Activated naive CD4-positive, alpha-beta T cell treated with anti-CD3 and anti-CD28 coated beads, Interleukin-2, amount 50 U/mL, for 72 hours (primary cell): ENCODE measurements around the gene PCYT1A. TPM values are rescaled to one million over a fixed set of nuclear protein-coding genes. Genes with fewer than 3 reads are reported as not detected.
"Not testable (repeated sequence)": the region's sequence is repeated elsewhere in the genome, so short reads cannot be mapped to it uniquely, and the experiment has no call there.

Source experiments
- ATAC-seq, 2 donors: fragments of 150-1000 bp; cut with Tn5 transposase; 2 replicates each; pipeline ENCODE4 v1.10.0; 2021; ENCODE audit warnings: mild to moderate bottlenecking in 2 of 2, moderate library complexity in 2 of 2
- DNase-seq, 2 donors: peaks; one replicate each; pipeline ENCODE4 v3.0.0; 2021 to 2022; ENCODE audit warnings: low spot score in 2 of 2
- H3K27ac Mint-ChIP-seq, 2 donors: one replicate each; pipeline ENCODE4 v1.8.0; 2022; ENCODE audit warnings: mild to moderate bottlenecking in 2 of 2, mixed read lengths in 2 of 2
- H3K36me3 Mint-ChIP-seq, 2 donors: one replicate each; pipeline ENCODE4 v1.8.0; 2022; ENCODE audit warnings: mixed read lengths in 2 of 2
- H3K9me3 Mint-ChIP-seq, 2 donors: one replicate each; pipeline ENCODE4 v1.8.0; 2022; ENCODE audit warnings: mixed read lengths in 2 of 2
- total RNA-seq, 2 donors: library from RNA; stranded (reverse); gene quantifications; one replicate each; pipeline ENCODE4 v1.2.3, GENCODE V29; 2022

PCYT1A gene
- total RNA-seq, 2 donors from 2014 or later, result 28.1 to 40.3 TPM

DNA sequence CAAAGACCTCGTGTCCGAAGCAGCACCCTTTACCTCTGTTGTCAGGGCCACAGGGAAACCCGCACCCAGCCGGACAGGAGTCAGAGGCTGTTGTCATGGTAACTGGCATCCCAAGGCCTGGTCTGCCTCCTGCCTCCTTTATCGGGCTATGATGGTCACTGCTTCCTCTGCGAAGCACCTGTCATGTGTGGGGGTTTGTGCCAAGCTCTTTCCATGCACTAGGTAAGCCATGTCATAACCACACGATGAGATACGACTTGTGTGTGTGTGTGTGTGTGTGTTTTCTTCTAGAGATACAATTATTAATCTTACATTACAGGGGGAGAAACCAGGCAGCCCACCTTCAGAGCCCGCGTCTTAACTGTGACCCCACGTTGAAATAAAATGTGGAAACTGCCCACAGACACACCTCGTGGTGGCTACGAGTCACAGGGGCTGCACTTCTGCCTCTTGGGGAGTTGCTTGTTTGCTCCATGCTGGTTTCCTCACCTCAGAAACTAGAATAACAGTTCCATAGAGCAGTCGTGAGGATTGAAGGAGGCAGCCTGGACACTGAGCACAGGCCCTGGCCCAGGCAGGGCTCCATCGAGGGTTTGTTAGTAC lies 94.3 kb downstream of the PCYT1A start:
- Mint-ChIP-seq H3K36me3 (no peaks in the 10 kb centered on the region), H3K27ac (peak overlapping the region; percentile 90 to 99), H3K9me3 (no peaks in the 10 kb centered on the region)
- DNase-seq (no peak), ATAC-seq (peak in 1 of 2 donors; percentile 25)

DNA sequence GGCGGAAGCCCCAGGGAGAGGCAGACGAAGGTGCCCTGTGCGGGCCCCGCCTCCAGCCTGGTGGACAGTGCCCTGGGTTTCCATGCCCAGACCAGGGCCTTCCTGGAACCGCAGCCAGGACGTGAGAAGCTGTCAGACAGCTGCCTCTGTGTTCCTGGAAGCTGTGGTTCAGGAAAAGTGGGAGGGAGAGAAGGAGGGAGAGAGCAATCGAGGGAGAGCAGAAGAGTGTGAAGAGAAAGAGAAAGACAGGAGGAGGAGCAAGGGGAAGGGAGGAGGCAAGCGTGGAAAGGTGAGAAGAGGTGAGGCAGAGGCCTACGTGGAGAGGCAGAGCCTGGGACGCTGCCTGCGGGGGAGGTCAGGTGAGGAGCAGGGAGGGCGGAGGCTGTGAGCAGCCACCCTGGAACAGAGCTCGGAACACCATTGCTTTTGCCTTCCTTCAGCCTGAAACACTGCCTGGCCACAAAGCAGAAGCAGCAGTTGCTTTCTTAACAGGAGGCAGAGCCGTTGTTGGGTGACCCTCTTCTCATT lies 94.9 kb downstream of the PCYT1A start:
- H3K27ac Mint-ChIP-seq, result peak overlapping the region; percentile 90 to 99
- no peaks in the 10 kb centered on the region for H3K36me3 Mint-ChIP-seq
- no peaks in the 10 kb centered on the region for H3K9me3 Mint-ChIP-seq
- ATAC-seq (peak in 1 of 2 donors; percentile 25), DNase-seq (no peak)

DNA sequence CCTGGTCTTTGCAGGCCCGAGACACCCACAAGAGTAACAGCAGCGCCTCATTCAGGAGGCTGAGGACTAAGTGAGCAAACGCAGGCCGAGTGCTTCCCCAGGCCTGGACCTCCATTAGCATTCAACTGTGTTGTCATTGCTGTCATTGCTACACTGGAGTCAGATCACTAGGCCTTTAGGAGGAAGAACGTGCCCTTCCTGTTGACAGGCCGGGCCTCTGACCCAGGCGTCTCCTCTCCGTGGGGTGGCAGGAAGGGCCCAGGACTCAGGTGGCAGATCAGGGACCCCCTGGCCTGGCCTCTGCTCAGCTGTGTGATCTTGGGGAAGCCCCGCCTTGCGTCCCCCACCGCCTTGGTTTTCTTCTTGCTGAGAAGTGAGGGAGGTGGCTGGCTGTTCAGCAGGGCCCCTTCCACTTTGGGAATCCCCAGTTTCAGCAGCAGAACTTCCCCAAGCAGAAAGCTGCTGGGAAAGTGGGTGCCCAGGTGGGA lies 95.4 kb downstream of the PCYT1A start:
- ATAC-seq (peak; percentile 40 to 65), DNase-seq (peak in 1 of 2 donors; percentile 40)
- Mint-ChIP-seq H3K36me3 (no peaks in the 10 kb centered on the region), H3K27ac (peak overlapping the region; percentile 90 to 99), H3K9me3 (no peaks in the 10 kb centered on the region)

DNA sequence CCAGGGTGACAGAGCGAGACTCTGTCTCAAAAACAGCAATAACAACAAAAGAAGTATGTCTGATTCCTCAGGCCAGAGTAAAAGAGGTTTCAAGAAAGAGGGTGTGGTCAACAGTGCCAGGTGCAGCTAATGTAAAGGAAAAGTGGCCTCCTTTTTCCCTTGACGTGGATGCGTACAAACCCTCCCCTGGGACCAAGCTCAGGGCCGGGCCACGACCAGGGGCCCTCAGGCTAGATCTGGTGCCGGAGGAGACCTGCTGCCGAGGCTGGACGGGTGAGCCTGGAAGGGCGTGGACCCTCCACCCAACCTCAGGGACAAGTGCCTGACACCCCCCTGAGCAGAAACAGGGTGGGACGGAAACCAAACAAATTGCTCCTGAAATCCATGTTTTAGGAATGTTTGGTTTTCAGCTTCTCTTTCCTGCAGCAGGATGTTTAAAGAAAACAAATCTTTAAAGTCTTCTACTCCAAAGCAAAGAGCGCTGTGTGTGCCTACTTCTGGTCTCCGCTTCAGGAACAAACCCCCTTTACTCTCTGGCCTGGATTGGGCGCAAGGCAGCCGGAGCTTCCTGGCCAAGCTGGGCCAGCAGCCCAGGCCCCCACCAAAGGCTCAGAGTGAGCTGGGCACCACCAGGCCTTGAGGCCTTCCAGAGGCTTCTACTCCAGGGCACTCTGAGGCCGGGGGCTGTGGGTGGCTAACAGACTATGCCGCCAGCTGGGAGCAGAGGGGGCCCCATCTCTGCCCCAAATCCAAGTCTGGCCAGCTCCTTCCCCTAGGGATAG lies 97.8 kb downstream of the PCYT1A start:
- Mint-ChIP-seq H3K9me3 (no peaks in the 10 kb centered on the region), H3K27ac (no peak overlapping the region), H3K36me3 (no peaks in the 10 kb centered on the region)
- ATAC-seq, result no peak
- DNase-seq, result no peak

DNA sequence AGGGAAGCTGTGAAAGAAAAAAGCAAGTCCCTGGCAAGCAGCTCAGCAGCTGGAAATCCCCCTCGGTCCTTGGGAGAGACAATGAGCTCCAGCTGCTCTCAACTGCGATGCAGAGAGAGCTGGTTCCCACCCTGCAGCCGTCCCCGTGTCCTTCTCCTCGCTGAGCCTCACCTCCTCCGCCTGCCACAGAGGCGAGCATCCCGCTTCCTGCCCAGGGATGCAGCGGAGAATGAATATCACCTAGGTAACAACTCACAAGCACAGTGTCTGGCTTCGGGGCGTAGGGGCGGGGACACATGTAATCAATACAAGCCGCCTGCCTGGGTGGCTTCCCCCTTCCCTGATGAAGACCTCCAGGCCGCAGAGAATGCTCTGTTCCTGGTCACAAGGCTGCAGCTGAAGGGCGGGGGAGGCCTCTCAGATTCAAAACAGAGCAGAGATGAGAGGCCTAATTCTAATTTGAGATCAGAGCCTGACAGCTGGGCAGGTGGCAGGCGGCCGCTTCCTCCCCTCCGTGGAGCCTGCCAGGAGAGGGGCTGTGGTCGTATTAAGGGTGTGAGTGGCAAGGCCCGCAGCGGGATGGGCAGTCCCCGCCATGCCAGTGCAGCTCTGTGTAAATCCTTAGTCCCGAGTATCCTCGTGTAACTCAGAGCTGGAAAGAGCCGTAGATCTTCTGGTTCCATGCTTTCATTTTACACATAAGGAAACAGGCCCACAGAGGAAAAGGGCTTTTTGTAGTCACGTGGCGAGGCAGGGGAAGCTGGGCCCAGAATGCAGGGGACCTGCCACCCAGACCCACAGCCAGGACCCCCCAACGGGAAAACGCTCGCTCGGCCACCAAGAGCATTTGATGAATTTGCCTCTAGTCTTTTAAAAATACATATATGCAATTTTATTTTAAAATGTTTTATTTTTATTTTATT lies 100.6 kb downstream of the PCYT1A start:
- no peak for DNase-seq
- H3K27ac Mint-ChIP-seq, result peak overlapping the region in 1 of 2 donors; percentile 22
- no peaks in the 10 kb centered on the region for H3K36me3 Mint-ChIP-seq
- no peak for ATAC-seq
- H3K9me3 Mint-ChIP-seq, result no peaks in the 10 kb centered on the region

DNA sequence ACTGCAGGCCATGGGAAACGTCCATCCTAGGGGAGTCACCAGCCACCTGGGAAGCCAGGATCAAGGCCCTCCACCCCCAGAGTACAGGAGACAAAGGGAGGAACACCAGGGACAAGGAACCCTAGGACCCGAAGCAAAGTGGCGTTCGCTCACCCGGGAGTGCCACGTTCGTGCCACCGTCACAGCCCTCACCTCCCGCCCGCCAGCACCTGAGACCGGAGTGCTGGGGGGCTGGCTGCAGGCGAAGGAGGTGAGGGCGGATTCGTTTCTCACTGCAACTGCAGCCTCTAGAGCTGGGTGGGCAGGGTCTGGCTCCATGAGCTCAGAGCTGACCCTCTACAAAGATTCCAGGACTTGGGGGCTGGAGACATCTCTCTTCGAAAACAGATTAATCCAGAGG lies 102.6 kb downstream of the PCYT1A start:
- Mint-ChIP-seq H3K27ac (no peak overlapping the region), H3K9me3 (no peaks in the 10 kb centered on the region), H3K36me3 (no peaks in the 10 kb centered on the region)
- ATAC-seq (no peak), DNase-seq (no peak)

DNA sequence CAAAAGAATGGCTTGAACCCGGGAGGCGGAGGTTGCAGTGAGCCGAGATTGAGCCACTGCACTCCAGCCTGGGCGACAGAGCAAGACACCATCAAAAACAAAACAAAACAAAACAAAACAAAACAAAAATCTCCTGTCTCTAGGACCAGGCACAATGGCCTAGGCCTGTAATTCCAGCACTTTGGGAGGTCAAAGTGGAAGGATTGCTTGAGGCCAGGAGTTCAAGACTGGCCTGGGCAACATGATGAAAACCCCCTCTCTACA lies 103.4 kb downstream of the PCYT1A start:
- H3K27ac Mint-ChIP-seq, result peak overlapping the region in 1 of 2 donors; percentile 78
- not testable (repeated sequence) for ATAC-seq, DNase-seq, H3K9me3 Mint-ChIP-seq, H3K36me3 Mint-ChIP-seq

DNA sequence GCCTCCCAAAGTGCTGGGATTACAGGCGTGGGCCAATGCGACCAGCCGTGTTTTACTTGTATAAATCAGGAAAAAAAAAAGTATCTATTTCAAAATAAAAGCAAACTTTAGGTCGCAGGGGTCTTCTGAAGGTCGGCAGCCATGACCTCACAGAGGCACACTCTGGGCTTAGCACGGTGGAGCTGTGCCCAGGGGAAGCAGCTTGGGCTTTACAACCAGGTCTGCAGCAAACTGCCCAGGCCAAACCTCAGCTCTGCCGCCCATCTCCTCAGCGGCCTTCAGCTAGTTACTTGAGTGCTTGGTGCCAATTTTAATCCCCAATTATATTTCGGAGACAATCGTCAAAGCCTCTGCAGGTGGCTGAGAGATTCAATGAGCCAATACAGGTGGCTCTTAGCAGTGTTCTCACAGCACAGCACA lies 106.4 kb downstream of the PCYT1A start:
- H3K27ac Mint-ChIP-seq, result peak overlapping the region; percentile 84 to 88
- peaks cover 0 to 4% of the 10 kb centered on the region in 2 donors for H3K36me3 Mint-ChIP-seq
- ATAC-seq (no peak), DNase-seq (no peak)
- no peaks in the 10 kb centered on the region for H3K9me3 Mint-ChIP-seq

DNA sequence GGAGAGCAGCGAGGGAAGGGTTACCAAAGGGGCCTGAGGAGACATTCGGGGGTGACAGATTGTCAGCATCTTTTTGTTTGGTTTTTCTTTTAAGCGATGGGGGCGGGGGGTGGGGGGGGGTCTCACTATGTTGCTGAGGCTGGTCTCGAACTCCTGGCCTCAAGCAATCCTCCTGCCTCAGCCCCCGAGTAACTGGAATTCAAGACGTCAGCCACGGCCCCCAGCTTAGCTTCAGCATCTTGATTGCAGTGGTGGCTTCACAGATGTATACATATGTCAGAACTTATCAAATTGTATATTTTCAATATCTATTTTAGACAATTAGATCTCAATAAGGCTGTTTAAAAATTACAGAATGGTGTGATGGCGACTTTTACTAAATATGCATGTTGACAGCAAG lies 107.2 kb downstream of the PCYT1A start:
- H3K36me3 Mint-ChIP-seq, result peaks cover 0 to 4% of the 10 kb centered on the region in 2 donors
- no peaks in the 10 kb centered on the region for H3K9me3 Mint-ChIP-seq
- ATAC-seq (no peak), DNase-seq (no peak)
- H3K27ac Mint-ChIP-seq, result peak overlapping the region; percentile 87 to 97

Other genes starting within 250 kb of the PCYT1A start
- gene TFRC, start 205.6 kb downstream of the PCYT1A start, total RNA-seq, result 100 to 1,000 TPM; 396 to 546 TPM
- gene ZDHHC19, start 76.3 kb downstream of the PCYT1A start, total RNA-seq, result not detected
- gene SLC51A, start 71.2 kb downstream of the PCYT1A start, total RNA-seq, result not detected
- 10 to 100 TPM in 1 of 2 donors, 1 to 10 TPM in 1; 7.4 to 13.1 TPM for gene DYNLT2B, start 30.5 kb upstream of the PCYT1A start, total RNA-seq
- gene TM4SF19, start 50.7 kb upstream of the PCYT1A start, total RNA-seq, result under 1 TPM in 1 of 2 donors, not detected in 1; 0.20 TPM
- gene UBXN7, start 144.7 kb upstream of the PCYT1A start, total RNA-seq, result 100 to 1,000 TPM in 1 of 2 donors, 10 to 100 TPM in 1; 78.1 to 101 TPM
- gene RNF168, start 216.0 kb upstream of the PCYT1A start, total RNA-seq, result 10 to 100 TPM; 23.1 to 48.4 TPM
- gene SMCO1, start 227.6 kb upstream of the PCYT1A start, total RNA-seq, result not detected